GM18873 (cell line): ENCODE measurements around the gene ANO7.

Experiments
- ATAC-seq: cut with Tn5 transposase; IDR thresholded peaks from one replicate; pipeline ENCODE4 v1.9.1; 2021; ENCODE audit warnings: mild to moderate bottlenecking, moderate library complexity, moderate number of reproducible peaks; ENCODE audit not compliant: unreplicated experiment, low FRiP score

Gene ANO7

GRCh38 chr2:241225983-241226382, 37.5 kb downstream of the ANO7 start:
- no peak for ATAC-seq

GRCh38 chr2:241226723-241227572, 38.5 kb downstream of the ANO7 start:
- no peak for ATAC-seq

- no peak for ATAC-seq
Measured at GRCh38 chr2:241227594-241227993, 39.1 kb downstream of the ANO7 start.

GRCh38 chr2:241228081-241228859, 39.8 kb downstream of the ANO7 start:
- ATAC-seq, result no peak

- ATAC-seq, result no peak
Measured at GRCh38 chr2:241228860-241229516, 40.5 kb downstream of the ANO7 start.

- no peak for ATAC-seq
Measured at GRCh38 chr2:241229563-241230401, 41.3 kb downstream of the ANO7 start.

- no peak for ATAC-seq
Measured at GRCh38 chr2:241230435-241230834, 42.0 kb downstream of the ANO7 start.

- ATAC-seq, result no peak
Measured at GRCh38 chr2:241232736-241233575, 44.5 kb downstream of the ANO7 start.

GRCh38 chr2:241234066-241234790, 45.8 kb downstream of the ANO7 start:
- ATAC-seq, result no peak

GRCh38 chr2:241234962-241235740, 46.7 kb downstream of the ANO7 start:
- ATAC-seq, result no peak

- no peak for ATAC-seq
Measured at GRCh38 chr2:241235859-241236593, 47.5 kb downstream of the ANO7 start.

- ATAC-seq, result no peak
Measured at GRCh38 chr2:241237047-241237446, 48.6 kb downstream of the ANO7 start.

- no peak for ATAC-seq
Measured at GRCh38 chr2:241237949-241238371, 49.5 kb downstream of the ANO7 start.

GRCh38 chr2:241238693-241239198, 50.3 kb downstream of the ANO7 start:
- no peak for ATAC-seq

GRCh38 chr2:241239552-241240202, 51.2 kb downstream of the ANO7 start:
- no peak for ATAC-seq

GRCh38 chr2:241240320-241241004, 52.0 kb downstream of the ANO7 start:
- no peak for ATAC-seq
